Tongue (tissue), 2 donors: ENCODE measurements around the gene APOC3. TPM values are rescaled to one million over a fixed set of nuclear protein-coding genes. Genes with fewer than 3 reads are reported as not detected.

Experiments used
- DNase-seq: peaks from one replicate; pipeline ENCODE4 v3.0.0-alpha.2; 2015
- total RNA-seq: library from RNA; depleted of rRNA; stranded (reverse); fragments of >200 nt; gene quantifications from one replicate; pipeline ENCODE4 v1.2.3, GENCODE V29; 2014

Gene APOC3
- total RNA-seq, 1 donor from 2014 or later, result not detected

- DNase-seq, result no peak
Measured at GRCh38 chr11:116876656-116877055, 46.9 kb downstream of the APOC3 start.

- peak; percentile 86 for DNase-seq
Measured at GRCh38 chr11:116879800-116880625, 50.3 kb downstream of the APOC3 start.

- DNase-seq, result peak; percentile 83
Measured at GRCh38 chr11:116881143-116881542, 51.4 kb downstream of the APOC3 start.

- DNase-seq, result no peak
Measured at GRCh38 chr11:116882386-116882785, 52.7 kb downstream of the APOC3 start.

Other genes starting within 250 kb of the APOC3 start
- 18.7 TPM for gene BUD13, start 56.9 kb upstream of the APOC3 start, total RNA-seq
- gene ZPR1, start 41.9 kb upstream of the APOC3 start, total RNA-seq, result 28.8 TPM
- gene APOA5, start 38.0 kb upstream of the APOC3 start, total RNA-seq, result not detected
- not detected for gene APOA4, start 6.6 kb upstream of the APOC3 start, total RNA-seq
- gene APOA1, start 7.7 kb downstream of the APOC3 start, total RNA-seq, result 1.1 TPM